Stomach (tissue), 4 donors: Measurements from ENCODE around the gene DOCK1.

ENCODE experiments used
- POLR2A ChIP-seq, 4 donors: fragments of 450-650 bp; IDR thresholded peaks; one replicate each; pipeline ENCODE4 v1.6.1; 2016; ENCODE audit warnings: antibody characterized with exemption in 4 of 4, control low read depth in 2 of 4, mild to moderate bottlenecking in 1 of 4, moderate library complexity in 1 of 4
- POLR2AphosphoS5 ChIP-seq, 3 donors: sonication (generic); formaldehyde crosslinking; IDR thresholded peaks; one replicate each; pipeline ENCODE4 v1.6.1; 2016; ENCODE audit warnings: antibody characterized with exemption in 3 of 3
- TF ChIP-seq, protein P1 (sequence below), 7 experiments: fragments of 450-650 bp in 4 of 7; fragments of 200-600 bp in 3 of 7; sonication (generic) in 3 of 7; IDR thresholded peaks; one replicate each; pipeline ENCODE4 v1.5.1; 2016 to 2019; ENCODE audit warnings: antibody characterized with exemption in 7 of 7, control low read depth in 2 of 7, mild to moderate bottlenecking in 1 of 7

- TF ChIP-seq, protein P1, sequence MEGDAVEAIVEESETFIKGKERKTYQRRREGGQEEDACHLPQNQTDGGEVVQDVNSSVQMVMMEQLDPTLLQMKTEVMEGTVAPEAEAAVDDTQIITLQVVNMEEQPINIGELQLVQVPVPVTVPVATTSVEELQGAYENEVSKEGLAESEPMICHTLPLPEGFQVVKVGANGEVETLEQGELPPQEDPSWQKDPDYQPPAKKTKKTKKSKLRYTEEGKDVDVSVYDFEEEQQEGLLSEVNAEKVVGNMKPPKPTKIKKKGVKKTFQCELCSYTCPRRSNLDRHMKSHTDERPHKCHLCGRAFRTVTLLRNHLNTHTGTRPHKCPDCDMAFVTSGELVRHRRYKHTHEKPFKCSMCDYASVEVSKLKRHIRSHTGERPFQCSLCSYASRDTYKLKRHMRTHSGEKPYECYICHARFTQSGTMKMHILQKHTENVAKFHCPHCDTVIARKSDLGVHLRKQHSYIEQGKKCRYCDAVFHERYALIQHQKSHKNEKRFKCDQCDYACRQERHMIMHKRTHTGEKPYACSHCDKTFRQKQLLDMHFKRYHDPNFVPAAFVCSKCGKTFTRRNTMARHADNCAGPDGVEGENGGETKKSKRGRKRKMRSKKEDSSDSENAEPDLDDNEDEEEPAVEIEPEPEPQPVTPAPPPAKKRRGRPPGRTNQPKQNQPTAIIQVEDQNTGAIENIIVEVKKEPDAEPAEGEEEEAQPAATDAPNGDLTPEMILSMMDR (IDR thresholded peaks at IDR 0.05): no peak
- TF ChIP-seq POLR2A (IDR thresholded peaks at IDR 0.05): no peak
- TF ChIP-seq POLR2AphosphoS5 (IDR thresholded peaks at IDR 0.05): no peak
Measured at GRCh38 chr10:127441350-127442219, 536.4 kb downstream of the DOCK1 start.
